Spleen (tissue), 7 donors: ENCODE data around the gene GSTO1.

Experiments
- POLR2A ChIP-seq, 3 donors: fragments of 450-650 bp; IDR thresholded peaks; one replicate each; pipeline ENCODE4 v1.5.1; 2017; ENCODE audit warnings: antibody characterized with exemption in 3 of 3, mild to moderate bottlenecking in 1 of 3
- POLR2AphosphoS5 ChIP-seq, 3 donors: sonication (generic); formaldehyde crosslinking; IDR thresholded peaks; one replicate each; pipeline ENCODE4 v1.5.1; 2017; ENCODE audit warnings: antibody characterized with exemption in 3 of 3
- TF ChIP-seq, protein P1 (sequence below), 11 experiments: fragments of 200-600 bp in 7 of 11; fragments of 450-650 bp in 4 of 11; sonication (generic) in 4 of 11; IDR thresholded peaks in 8 of 11; conservative IDR thresholded peaks in 3 of 11; 1 replicate in 7 of 11; 2 replicates in 4 of 11; pipeline versions ENCODE4 v1.4.0 to v1.8.0; 2016 to 2021; ENCODE audit warnings: antibody characterized with exemption in 11 of 11, inconsistent platforms in 4 of 11, mild to moderate bottlenecking in 1 of 11
- donor health status: DM: no; HTN: no; CAD: no; lungs with moderate emphysema.
- donor health status: DM: no; HTN: no; CAD: no.
- donor health status: DM: no; HTN: no; CAD: no.

DNA sequence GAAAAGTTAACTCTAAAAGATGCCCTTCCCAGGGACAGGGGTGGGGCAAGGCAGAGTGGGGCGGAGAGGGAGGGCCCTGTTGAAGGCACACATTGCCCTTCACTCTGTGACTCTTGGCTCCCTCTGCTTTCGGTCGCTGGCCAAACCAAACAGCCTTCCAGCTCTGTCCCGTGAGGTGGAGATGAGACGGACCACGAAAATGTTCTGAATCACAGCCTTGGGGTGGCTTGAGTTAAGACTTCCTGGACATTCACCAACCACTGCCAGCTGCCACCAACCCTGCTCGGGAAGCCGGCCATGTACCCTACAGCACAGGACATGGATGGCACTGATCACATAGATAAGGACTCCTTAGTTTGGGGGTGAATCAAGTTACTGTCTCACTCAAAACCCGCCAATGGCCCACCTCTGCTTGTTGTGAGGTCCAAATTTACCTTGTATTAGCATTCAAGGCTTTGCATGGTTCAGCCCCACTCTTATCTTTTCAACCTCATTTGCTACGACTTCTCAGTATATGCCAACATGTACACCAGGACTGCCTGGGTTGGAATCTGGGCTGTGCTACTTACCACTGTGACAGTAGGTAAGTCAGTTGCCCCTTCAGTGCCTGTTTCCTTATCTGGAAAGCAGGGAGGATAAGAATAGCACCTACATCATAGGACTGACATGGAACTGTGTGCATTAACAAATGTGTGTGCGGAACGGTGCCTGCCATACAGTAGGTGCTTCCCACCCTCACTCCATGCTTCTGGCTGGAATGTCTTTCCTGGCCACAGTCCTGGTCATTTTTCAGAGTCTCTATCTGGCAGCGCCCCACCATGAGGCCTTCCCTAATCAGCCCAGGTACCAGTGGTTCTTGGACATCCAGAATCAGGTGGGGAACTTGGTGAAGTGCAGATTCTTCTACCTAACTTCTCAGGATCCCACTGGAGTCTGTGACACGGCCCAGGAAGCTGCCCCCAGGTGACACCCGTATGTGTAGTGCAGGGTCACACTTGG lies 55.6 kb downstream of the GSTO1 start:
- TF ChIP-seq POLR2AphosphoS5 (IDR thresholded peaks at IDR 0.05) (peak in 2 of 3 donors; percentile 19 to 34), POLR2A (IDR thresholded peaks at IDR 0.05) (no peak)
- TF ChIP-seq, protein P1, sequence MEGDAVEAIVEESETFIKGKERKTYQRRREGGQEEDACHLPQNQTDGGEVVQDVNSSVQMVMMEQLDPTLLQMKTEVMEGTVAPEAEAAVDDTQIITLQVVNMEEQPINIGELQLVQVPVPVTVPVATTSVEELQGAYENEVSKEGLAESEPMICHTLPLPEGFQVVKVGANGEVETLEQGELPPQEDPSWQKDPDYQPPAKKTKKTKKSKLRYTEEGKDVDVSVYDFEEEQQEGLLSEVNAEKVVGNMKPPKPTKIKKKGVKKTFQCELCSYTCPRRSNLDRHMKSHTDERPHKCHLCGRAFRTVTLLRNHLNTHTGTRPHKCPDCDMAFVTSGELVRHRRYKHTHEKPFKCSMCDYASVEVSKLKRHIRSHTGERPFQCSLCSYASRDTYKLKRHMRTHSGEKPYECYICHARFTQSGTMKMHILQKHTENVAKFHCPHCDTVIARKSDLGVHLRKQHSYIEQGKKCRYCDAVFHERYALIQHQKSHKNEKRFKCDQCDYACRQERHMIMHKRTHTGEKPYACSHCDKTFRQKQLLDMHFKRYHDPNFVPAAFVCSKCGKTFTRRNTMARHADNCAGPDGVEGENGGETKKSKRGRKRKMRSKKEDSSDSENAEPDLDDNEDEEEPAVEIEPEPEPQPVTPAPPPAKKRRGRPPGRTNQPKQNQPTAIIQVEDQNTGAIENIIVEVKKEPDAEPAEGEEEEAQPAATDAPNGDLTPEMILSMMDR (IDR thresholded peaks at IDR 0.05 in 8 of 11, conservative IDR thresholded peaks at IDR 0.05 in 3 of 11), result no peak
